NAMALWA (cell line): ENCODE data around the gene ZNF771.
"Not testable (repeated sequence)": the region's sequence is repeated elsewhere in the genome, so short reads cannot be mapped to it uniquely, and the experiment has no call there.

Experiments used
- DNase-seq: peaks from one replicate; pipeline ENCODE4 v3.0.0-alpha.2; 2015; ENCODE audit warnings: low spot score

The ZNF771 gene

GRCh38 chr16:30375864-30376263, 31.5 kb upstream of the ZNF771 start:
- DNase-seq, result no peak

GRCh38 chr16:30376461-30376902, 30.9 kb upstream of the ZNF771 start:
- no peak for DNase-seq

GRCh38 chr16:30377050-30377811, 30.2 kb upstream of the ZNF771 start:
- DNase-seq, result no peak

GRCh38 chr16:30377812-30378235, 29.6 kb upstream of the ZNF771 start:
- peak; percentile 93 for DNase-seq

GRCh38 chr16:30378236-30379157, 28.9 kb upstream of the ZNF771 start:
- DNase-seq, result peak; percentile 98

- DNase-seq, result no peak
These were observed 28.1 kb upstream of the ZNF771 start for GRCh38 chr16:30379158-30379783.

GRCh38 chr16:30380072-30380802, 27.2 kb upstream of the ZNF771 start:
- DNase-seq, result no peak

- no peak for DNase-seq
These were observed 26.6 kb upstream of the ZNF771 start for GRCh38 chr16:30380803-30381208.

- DNase-seq, result no peak
These were observed 25.9 kb upstream of the ZNF771 start for GRCh38 chr16:30381291-30382041.

GRCh38 chr16:30382111-30382881, 25.1 kb upstream of the ZNF771 start, which contains the start of gene SEPTIN1:
Gene SEPTIN1 (minus strand): TSS chr16:30382561. CDS start chr16:30382542, 19 bp downstream.
- peak; percentile 81 for DNase-seq

GRCh38 chr16:30383521-30383920, 23.9 kb upstream of the ZNF771 start:
- no peak for DNase-seq

GRCh38 chr16:30394592-30395154, 12.7 kb upstream of the ZNF771 start:
- no peak for DNase-seq

GRCh38 chr16:30395155-30395991, 12.0 kb upstream of the ZNF771 start, which contains the start of gene ZNF48:
Gene ZNF48 (plus strand): TSS chr16:30395420. CDS start chr16:30395795, 375 bp downstream.
- DNase-seq, result peak; percentile 67

- DNase-seq, result no peak
These were observed 11.3 kb upstream of the ZNF771 start for GRCh38 chr16:30395992-30396585.

GRCh38 chr16:30396627-30397026, 10.8 kb upstream of the ZNF771 start:
- DNase-seq, result not testable (repeated sequence)

GRCh38 chr16:30397056-30397455, 10.3 kb upstream of the ZNF771 start:
- no peak for DNase-seq

- DNase-seq, result no peak
These were observed 9.4 kb upstream of the ZNF771 start for GRCh38 chr16:30397776-30398660.
